Smooth muscle cell of bladder (primary cell): ENCODE data around the gene CD99L2. TPM values are rescaled to one million over a fixed set of nuclear protein-coding genes. Genes with fewer than 3 reads are reported as not detected.

Experiments used
- total RNA-seq: library from RNA; depleted of rRNA; stranded (reverse); fragments of >200 nt; gene quantifications from 2 replicates; pipeline ENCODE4 v1.2.3, GENCODE V29; 2014

The CD99L2 gene, protein sequence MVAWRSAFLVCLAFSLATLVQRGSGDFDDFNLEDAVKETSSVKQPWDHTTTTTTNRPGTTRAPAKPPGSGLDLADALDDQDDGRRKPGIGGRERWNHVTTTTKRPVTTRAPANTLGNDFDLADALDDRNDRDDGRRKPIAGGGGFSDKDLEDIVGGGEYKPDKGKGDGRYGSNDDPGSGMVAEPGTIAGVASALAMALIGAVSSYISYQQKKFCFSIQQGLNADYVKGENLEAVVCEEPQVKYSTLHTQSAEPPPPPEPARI
- total RNA-seq = 37.8 and 50.7 TPM in 2 replicates

DNA sequence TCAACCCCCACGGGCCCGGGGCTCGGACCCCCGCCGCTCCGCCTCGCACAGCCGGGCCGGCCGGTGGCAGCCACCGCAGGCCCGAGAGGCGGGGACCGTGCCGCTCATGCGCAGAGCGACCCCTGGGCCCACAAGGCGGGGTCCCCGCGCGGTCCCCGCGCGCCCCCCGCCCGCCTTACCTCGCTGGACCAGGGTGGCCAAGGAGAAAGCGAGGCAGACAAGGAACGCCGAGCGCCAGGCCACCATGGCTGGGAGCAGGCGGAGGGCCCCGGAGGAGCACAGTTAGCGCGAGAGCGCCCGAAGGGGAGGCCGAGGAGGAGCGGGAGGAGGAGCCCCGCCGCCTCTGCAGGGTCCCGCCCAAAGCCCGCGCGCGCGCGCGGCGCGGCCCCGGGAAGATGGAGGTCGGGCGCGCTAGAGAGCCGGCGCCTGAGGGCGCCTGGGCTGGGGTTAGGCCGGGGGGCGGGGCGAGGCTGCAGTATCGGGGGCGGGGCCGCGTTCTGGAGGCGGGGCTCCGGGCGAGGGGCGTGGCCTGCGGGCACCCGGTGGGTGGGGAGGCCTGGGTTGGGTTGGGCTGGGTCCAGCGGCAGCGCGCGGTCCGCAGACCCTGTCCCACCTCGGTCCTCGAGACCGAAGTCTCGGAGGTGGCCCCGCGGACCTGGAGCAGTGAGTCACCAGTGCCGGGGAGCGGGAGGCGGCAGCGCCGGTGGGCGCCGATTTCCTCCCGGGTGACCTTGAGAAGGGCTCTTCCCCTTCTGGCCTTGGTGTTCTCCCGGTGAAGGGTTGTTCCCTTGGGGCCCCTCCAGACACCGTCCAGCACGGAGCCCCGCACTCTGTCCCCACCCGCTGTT, at the start of gene CD99L2:
CD99L2 (minus strand) TSS at position 326 of the 848 bp plus-strand sequence; CDS start at position 246, 80 bp downstream.

Other genes with a start within 250 kb of the CD99L2 start
- 13.1 and 17.7 TPM in 2 replicates for gene MTMR1, start 205.3 kb downstream of the CD99L2 start, total RNA-seq
- gene HMGB3, start 84.7 kb upstream of the CD99L2 start, total RNA-seq = 7.1 and 12.0 TPM in 2 replicates